ENCODE results near the gene RMND5A.

RMND5A gene

GRCh38 chr2:86789687-86790133 lies 69.6 kb downstream of the RMND5A start:
- in situ Hi-C loops (cut with HindIII; ENCODE audit: low sequenced_read_pairs): no loop called here

- in situ Hi-C loops (cut with HindIII; ENCODE audit: low sequenced_read_pairs): no loop called here
These were observed 70.1 kb downstream of the RMND5A start for GRCh38 chr2:86790134-86790675.

GRCh38 chr2:86790676-86791572 lies 70.8 kb downstream of the RMND5A start, which contains the start of gene CD8A:
CD8A (minus strand) TSS chr2:86790913; CDS start chr2:86790825, 88 bp downstream.
- in situ Hi-C loops (cut with HindIII; ENCODE audit: low sequenced_read_pairs): no loop called here

GRCh38 chr2:86791573-86791972 lies 71.5 kb downstream of the RMND5A start:
- in situ Hi-C loops (cut with HindIII; ENCODE audit: low sequenced_read_pairs): no loop called here

- in situ Hi-C loops (cut with HindIII; ENCODE audit: low sequenced_read_pairs): no loop called here
These were observed 73.7 kb downstream of the RMND5A start for GRCh38 chr2:86793752-86794151.

DNA sequence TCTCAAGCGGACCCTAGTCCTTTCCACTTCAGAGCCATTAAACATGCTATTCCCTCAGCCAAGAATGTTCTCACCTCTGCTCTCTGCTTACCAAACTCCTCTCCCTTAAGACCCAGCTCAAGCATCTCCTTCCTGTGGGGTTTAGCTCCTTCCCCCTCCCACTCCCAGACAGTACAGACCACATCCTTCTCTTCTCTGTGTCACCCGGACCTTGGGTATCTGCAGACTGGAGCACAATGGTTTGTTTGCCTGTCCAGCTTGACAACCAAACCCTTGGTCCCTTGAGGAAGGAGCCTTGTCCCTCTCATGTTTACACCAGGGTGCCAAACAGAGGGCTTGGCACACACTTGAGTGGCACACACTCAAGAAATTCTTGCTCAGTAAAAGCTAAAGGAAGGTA lies 74.8 kb downstream of the RMND5A start:
- in situ Hi-C loops (cut with HindIII; ENCODE audit: low sequenced_read_pairs): no loop called here

- in situ Hi-C loops (cut with HindIII; ENCODE audit: low sequenced_read_pairs): no loop called here
These were observed 80.9 kb downstream of the RMND5A start for GRCh38 chr2:86800856-86801567.

DNA sequence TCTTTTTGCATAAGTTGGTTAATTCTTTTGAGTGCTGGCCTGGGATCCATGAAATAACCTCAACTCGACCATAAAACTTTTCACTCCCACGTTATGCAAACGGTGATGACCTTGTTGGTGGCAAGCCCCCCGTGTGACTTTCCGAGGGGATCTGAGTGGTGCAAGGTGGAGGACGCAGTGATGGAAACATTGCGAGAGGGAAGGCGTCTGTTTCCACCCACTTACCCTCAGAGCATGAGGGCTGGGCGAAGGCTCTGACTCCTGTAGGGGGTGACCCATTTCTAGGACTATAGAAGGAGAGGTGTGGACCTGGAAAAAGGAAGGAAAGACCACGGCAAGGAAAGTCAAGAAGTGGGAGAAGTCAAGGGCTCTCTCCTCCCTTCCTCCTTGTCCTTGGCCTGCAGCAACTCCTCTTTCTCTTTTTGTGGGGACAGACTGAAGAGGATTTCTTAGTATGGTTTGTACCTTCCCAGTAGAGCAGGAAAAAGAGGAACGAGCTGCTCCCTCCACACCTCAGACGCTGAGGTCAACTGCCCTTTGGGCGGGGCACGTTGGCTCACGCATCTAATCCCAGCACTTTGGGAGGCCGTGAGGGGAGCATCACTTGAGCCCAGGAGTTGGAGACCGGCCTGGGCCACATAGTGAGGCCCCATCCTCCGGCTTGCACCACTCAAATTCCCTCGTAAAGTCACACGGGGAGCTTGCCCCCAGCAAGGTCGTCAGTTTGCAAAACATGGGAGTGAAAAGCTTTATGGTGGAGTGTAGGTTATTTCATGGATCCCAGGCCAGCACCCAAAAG lies 86.2 kb downstream of the RMND5A start:
- in situ Hi-C loops (cut with HindIII; ENCODE audit: low sequenced_read_pairs): no loop called here

GRCh38 chr2:86807133-86807467 lies 87.0 kb downstream of the RMND5A start:
- in situ Hi-C loops (cut with HindIII; ENCODE audit: low sequenced_read_pairs): no loop called here

GRCh38 chr2:86807468-86808275 lies 87.6 kb downstream of the RMND5A start:
- in situ Hi-C loops (cut with HindIII; ENCODE audit: low sequenced_read_pairs): no loop called here

DNA sequence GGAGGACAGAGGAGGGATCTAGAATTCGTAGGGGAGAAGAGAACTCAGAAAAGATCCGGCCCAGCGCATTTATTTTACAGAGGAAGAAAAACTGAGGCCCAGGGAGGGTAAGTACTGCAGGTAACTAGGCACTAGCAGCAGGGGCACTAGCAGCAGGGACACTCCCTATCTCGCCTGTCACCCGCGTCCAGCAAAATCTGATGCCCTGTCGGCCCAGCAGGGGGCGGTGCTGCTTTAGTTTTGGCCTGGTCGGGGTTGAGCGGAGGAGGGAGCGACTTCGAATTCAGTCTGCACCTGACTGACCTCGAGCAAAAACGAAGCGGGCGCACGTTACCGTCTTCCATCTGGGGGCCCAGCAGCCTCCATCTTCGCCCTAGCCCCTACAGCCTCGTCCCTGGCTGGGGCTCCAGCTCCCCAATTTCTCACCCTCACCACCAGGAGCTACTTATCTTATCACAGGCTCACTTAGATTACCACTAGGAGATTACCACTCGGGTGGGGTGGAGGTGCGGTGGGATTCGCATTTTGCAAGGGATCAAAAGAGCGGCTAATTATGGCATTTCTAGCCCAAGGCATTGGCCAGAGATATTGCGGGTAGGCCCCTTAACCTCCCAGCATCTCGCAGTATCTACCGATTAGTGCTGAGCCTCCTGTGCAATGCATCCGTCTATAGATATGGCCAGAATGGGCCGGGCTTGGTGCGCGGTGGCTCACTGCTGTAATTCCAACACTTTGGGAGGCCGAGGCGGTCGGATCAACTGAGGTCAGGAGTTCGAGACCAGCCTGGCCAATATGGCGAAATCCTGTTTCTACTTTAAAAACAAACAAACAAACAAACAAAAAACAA lies 88.4 kb downstream of the RMND5A start:
- in situ Hi-C loops (cut with HindIII; ENCODE audit: low sequenced_read_pairs): no loop called here

- in situ Hi-C loops (cut with HindIII; ENCODE audit: low sequenced_read_pairs): no loop called here
These were observed 89.5 kb downstream of the RMND5A start for GRCh38 chr2:86809481-86810121.

GRCh38 chr2:86815611-86816010 lies 95.5 kb downstream of the RMND5A start:
- in situ Hi-C loops (cut with HindIII; ENCODE audit: low sequenced_read_pairs): no loop called here

DNA sequence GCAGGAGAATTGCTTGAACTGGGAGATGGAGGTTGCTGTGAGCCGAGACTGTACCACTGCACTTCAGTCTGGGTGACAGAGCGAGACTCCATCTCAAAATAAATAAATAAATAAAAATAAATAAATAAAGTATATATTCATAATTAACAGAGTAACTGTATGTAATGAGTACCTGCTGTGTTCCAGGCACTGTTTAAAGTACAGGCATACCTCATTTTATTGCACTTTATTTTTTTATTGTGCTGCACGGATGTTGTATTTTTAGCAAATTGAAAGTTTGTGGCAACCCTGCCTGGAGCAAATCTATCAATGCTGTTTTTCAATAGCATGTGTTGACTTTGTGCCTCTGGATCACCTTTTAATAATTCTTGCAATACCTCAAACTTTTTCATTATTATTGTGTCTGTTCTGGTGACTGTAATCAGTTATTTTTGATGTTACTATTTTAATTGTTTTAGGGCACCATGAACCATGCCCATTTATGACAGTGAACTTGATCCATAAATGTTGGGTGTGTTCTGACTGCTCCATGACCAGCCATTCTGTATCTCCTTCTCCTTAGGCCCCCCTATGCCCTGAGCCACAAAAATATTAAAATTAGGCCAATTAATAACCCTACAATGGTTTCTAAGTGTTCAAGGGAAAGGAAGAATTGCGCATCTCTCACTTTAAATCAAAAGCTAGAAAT lies 98.2 kb downstream of the RMND5A start:
- in situ Hi-C loops (cut with HindIII; ENCODE audit: low sequenced_read_pairs): no loop called here

- in situ Hi-C loops (cut with HindIII; ENCODE audit: low sequenced_read_pairs): no loop called here
These were observed 98.9 kb downstream of the RMND5A start for GRCh38 chr2:86818957-86819356.

GRCh38 chr2:86821306-86821705 lies 101.2 kb downstream of the RMND5A start:
- in situ Hi-C loops (cut with HindIII; ENCODE audit: low sequenced_read_pairs): no loop called here

DNA sequence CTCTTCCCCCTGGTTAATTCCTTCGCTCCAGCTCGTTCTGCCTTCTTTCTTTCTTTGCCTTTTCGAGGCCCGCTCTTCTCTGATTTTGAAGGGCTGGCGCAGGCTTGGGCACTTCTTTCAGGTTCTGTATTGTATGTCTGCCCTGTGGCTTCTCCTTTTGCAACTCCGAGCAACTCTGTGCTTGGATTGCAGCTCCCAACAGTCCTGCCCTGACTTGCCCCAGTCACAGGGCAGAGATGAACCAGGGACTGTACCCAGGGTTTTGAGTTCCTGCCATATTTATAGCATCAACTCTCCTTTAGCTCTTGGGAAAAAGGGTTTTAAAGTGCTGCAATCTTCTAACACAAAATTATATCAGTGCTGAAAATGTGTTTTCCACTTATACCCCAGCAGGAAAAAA lies 101.8 kb downstream of the RMND5A start:
- in situ Hi-C loops (cut with HindIII; ENCODE audit: low sequenced_read_pairs): no loop called here

GRCh38 chr2:86822668-86823345 lies 102.7 kb downstream of the RMND5A start:
- in situ Hi-C loops (cut with HindIII; ENCODE audit: low sequenced_read_pairs): no loop called here
